Measurements from ENCODE around the gene BOLL. TPM values are rescaled to one million over a fixed set of nuclear protein-coding genes. Genes with fewer than 3 reads are reported as not detected.
"Not testable (repeated sequence)": the region's sequence is repeated elsewhere in the genome, so short reads cannot be mapped to it uniquely, and the experiment has no call there.

BOLL gene
- total and polyA plus RNA-seq, 10 of the 15 experiments (the other 5 are each of a cell fraction or from before 2014, with no cell fraction given): 0.05 TPM; not detected in 9

DNA sequence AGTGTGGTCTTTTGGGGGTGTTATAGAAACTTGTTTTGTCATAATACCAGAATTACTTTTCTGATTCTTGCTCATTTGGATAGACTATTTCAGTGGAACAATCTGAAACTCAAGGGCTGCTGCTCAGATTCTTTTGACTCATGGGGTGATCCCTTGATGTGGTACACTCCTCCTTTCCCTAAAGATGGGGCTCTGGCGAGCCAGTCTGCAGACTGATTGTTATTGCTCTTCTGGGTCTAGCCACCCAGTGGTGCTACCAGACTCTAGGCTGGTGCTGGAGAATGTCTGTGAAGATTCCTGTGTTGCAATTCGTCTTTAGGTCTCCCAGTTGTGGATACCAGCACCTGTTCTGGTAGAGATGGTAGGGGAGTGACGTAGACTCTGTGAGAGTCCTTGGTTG lies 84.2 kb downstream of the BOLL start:
- in situ Hi-C loops (cut with MboI): no loop called here

GRCh38 chr2:197699724-197700123 lies 85.4 kb downstream of the BOLL start:
- H3K9me3 ChIP-seq (replicated peaks; ENCODE audit: control insufficient read depth, insufficient read depth, low read length); BruUV-seq (replicated peaks); ATAC-seq; FAIRE-seq; H3K9ac ChIP-seq (ENCODE audit: control insufficient read depth, insufficient read depth, low read length); H3K27me3 ChIP-seq (replicated peaks in 1 of 2; ENCODE audit: control insufficient read depth in 2 of 2, insufficient read depth in 2 of 2, low read length in 1 of 2); H3K36me3 ChIP-seq (ENCODE audit: control insufficient read depth in 2 of 2, insufficient read depth in 2 of 2, low read length in 1 of 2); H3K79me2 ChIP-seq (ENCODE audit: control insufficient read depth, insufficient read depth, low read length); CTCF ChIA-PET; H3K4me3 ChIP-seq; H3K4me1 ChIP-seq (ENCODE audit: control insufficient read depth, insufficient read depth, low read length); RAD21 ChIA-PET (ENCODE audit: unreplicated experiment); H3K4me2 ChIP-seq (ENCODE audit: control insufficient read depth, insufficient read depth); SMC1A ChIA-PET (ENCODE audit: uncharacterized antibody, unreplicated experiment); H2AFZ ChIP-seq (ENCODE audit: control insufficient read depth, low read depth, low read length); DNase-seq (ENCODE audit: low read depth, low spot score); H3K27ac ChIP-seq (ENCODE audit: control insufficient read depth, insufficient read depth); in situ Hi-C loops (cut with MboI); H4K20me1 ChIP-seq (ENCODE audit: control insufficient read depth, insufficient read depth): not testable (repeated sequence)
- intact Hi-C loops (cut with micrococcal nuclease; ENCODE audit: unreplicated experiment): loop anchor here (5.0 kb wide), 1 partner anchor 72 kb away; no protein-coding TSS in a partner anchor
- POLR2A ChIA-PET: interaction anchor here (0.6 kb wide), 1 partner anchor 14 kb away, joined by 3 read pairs; no protein-coding TSS in a partner anchor

More for the DNA sequence above, 84.2 kb downstream of the BOLL start:
- no peak overlapping the region for H3K9ac ChIP-seq (ENCODE audit: control insufficient read depth, insufficient read depth, low read length)
- H3K4me2 ChIP-seq (ENCODE audit: control insufficient read depth, insufficient read depth): no peak overlapping the region
- H3K36me3 ChIP-seq (ENCODE audit: control insufficient read depth in 2 of 2, insufficient read depth in 2 of 2, low read length in 1 of 2): no peaks in the 10 kb centered on the region
- no peak for FAIRE-seq
- H3K27me3 ChIP-seq (replicated peaks in 1 of 2; ENCODE audit: control insufficient read depth in 2 of 2, insufficient read depth in 2 of 2, low read length in 1 of 2): no peaks in the 10 kb centered on the region
- WGBS (ENCODE audit: insufficient coverage, insufficient replicate concordance, low lambda C conversion rate, missing lambda C conversion rate): 40% methylated on average over 3 of the region's 3 CpGs
- H3K4me3 ChIP-seq: no peak overlapping the region
- H4K20me1 ChIP-seq (ENCODE audit: control insufficient read depth, insufficient read depth): no peaks in the 10 kb centered on the region
- CTCF ChIA-PET: no interaction called here
- no peaks in the 10 kb centered on the region for H3K4me1 ChIP-seq (ENCODE audit: control insufficient read depth, insufficient read depth, low read length)
- POLR2A ChIA-PET: no interaction called here
- DNase-seq (ENCODE audit: low read depth, low spot score): no peak
- SMC1A ChIA-PET (ENCODE audit: uncharacterized antibody, unreplicated experiment): interaction anchor here (0.8 to 1.4 kb wide), 3 partner anchors 11 to 184 kb away, joined by 3 to 5 read pairs (median 3); no protein-coding TSS in a partner anchor
- ATAC-seq: no peak
- RAD21 ChIA-PET (ENCODE audit: unreplicated experiment): no interaction called here
- no TSS peak for BruUV-seq (replicated peaks)
- intact Hi-C loops (cut with micrococcal nuclease; ENCODE audit: unreplicated experiment): loop anchor here (5.0 kb wide), 1 partner anchor 74 kb away; no protein-coding TSS in a partner anchor
- H2AFZ ChIP-seq (ENCODE audit: control insufficient read depth, low read depth, low read length): peak overlapping the region; percentile 21; the same call in 1 of the 2 replicates
- no peak overlapping the region for H3K27ac ChIP-seq (ENCODE audit: control insufficient read depth, insufficient read depth)
- TF ChIP-seq TCF7 (IDR thresholded peaks at IDR 0.05; ENCODE audit: borderline replicate concordance) (peak; percentile 49), JUNB (IDR thresholded peaks at IDR 0.05) (peak; percentile 79), BHLHE40 (IDR thresholded peaks at IDR 0.05; ENCODE audit: borderline replicate concordance in 1 of 2, low read depth in 2 of 2, low read length in 1 of 2) (no peak), NFIC (IDR thresholded peaks at IDR 0.05; ENCODE audit: low read depth, low read length) (peak; percentile 38; the same call in 1 of the 2 replicates), SMAD1 (IDR thresholded peaks at IDR 0.05; ENCODE audit: low read depth, partially characterized antibody) (no peak), GABPA (IDR thresholded peaks at IDR 0.05; ENCODE audit: low read depth) (0 out of 2 replicates have a peak, but pooled peaks have one; percentile 28), EED (IDR thresholded peaks at IDR 0.05; ENCODE audit: low read depth) (0 out of 2 replicates have a peak, but pooled peaks have one; percentile 26), RUNX3 (IDR thresholded peaks at IDR 0.05; ENCODE audit: low read length) (peak; percentile 62), CREB1 (IDR thresholded peaks at IDR 0.05; ENCODE audit: low read depth) (0 out of 2 replicates have a peak, but pooled peaks have one; percentile 16)
- peaks cover 8% of the 10 kb centered on the region for H3K79me2 ChIP-seq (ENCODE audit: control insufficient read depth, insufficient read depth, low read length)
- H3K9me3 ChIP-seq (replicated peaks; ENCODE audit: control insufficient read depth, insufficient read depth, low read length): no peaks in the 10 kb centered on the region

GRCh38 chr2:197696571-197696970 lies 88.5 kb downstream of the BOLL start:
- in situ Hi-C loops (cut with MboI); FAIRE-seq; H3K4me3 ChIP-seq; intact Hi-C loops (cut with micrococcal nuclease; ENCODE audit: unreplicated experiment); H3K27me3 ChIP-seq (replicated peaks in 1 of 2; ENCODE audit: control insufficient read depth in 2 of 2, insufficient read depth in 2 of 2, low read length in 1 of 2); H3K9ac ChIP-seq (ENCODE audit: control insufficient read depth, insufficient read depth, low read length); H3K27ac ChIP-seq (ENCODE audit: control insufficient read depth, insufficient read depth); H3K4me2 ChIP-seq (ENCODE audit: control insufficient read depth, insufficient read depth); CTCF ChIA-PET; BruUV-seq (replicated peaks); ATAC-seq; DNase-seq (ENCODE audit: low read depth, low spot score); SMC1A ChIA-PET (ENCODE audit: uncharacterized antibody, unreplicated experiment); POLR2A ChIA-PET; H4K20me1 ChIP-seq (ENCODE audit: control insufficient read depth, insufficient read depth); H3K9me3 ChIP-seq (replicated peaks; ENCODE audit: control insufficient read depth, insufficient read depth, low read length); H3K36me3 ChIP-seq (ENCODE audit: control insufficient read depth in 2 of 2, insufficient read depth in 2 of 2, low read length in 1 of 2); H3K4me1 ChIP-seq (ENCODE audit: control insufficient read depth, insufficient read depth, low read length); RAD21 ChIA-PET (ENCODE audit: unreplicated experiment); H2AFZ ChIP-seq (ENCODE audit: control insufficient read depth, low read depth, low read length); H3K79me2 ChIP-seq (ENCODE audit: control insufficient read depth, insufficient read depth, low read length): not testable (repeated sequence)
- WGBS (ENCODE audit: insufficient coverage, insufficient replicate concordance, low lambda C conversion rate, missing lambda C conversion rate): no CpG with 5 or more reads among the region's 29 CpGs
